PC-9 (cell line): ENCODE measurements around the gene OPALIN. TPM values are rescaled to one million over a fixed set of nuclear protein-coding genes. Genes with fewer than 3 reads are reported as not detected.

ENCODE experiments used
- BruUV-seq: library from RNA; stranded (reverse); fragments of 400-500 nt; replicated peaks from 2 replicates; lab custom pipeline; 2021; lab: Mats Ljungman, UMichigan
- CTCF ChIA-PET: fragments of 300-600 bp; sonication (Branson Sonifier 250); formaldehyde crosslinking; loops from one replicate; lab custom pipeline; 2022; ENCODE audit warnings: antibody characterized with exemption; lab: Charles Lee
- POLR2A ChIA-PET: fragments of 300-600 bp; sonication (Branson Sonifier 250); formaldehyde crosslinking; loops from one replicate; lab custom pipeline; 2022; ENCODE audit warnings: antibody characterized with exemption; ENCODE audit not compliant: unreplicated experiment; lab: Charles Lee
- DNase-seq, 2 experiments: peaks; one replicate each; pipeline versions ENCODE4 v3.0.0 to v3.0.0-alpha.2; 2015 to 2022; ENCODE audit warnings: mixed read lengths in 1 of 2
- H2AFZ ChIP-seq: fragments of 200-600 bp; sonication (generic); 2 replicates; pipeline ENCODE4 v1.8.1; 2017; ENCODE audit warnings: antibody characterized with exemption
- H3F3A ChIP-seq: fragments of 200-600 bp; sonication (generic); 2 replicates; pipeline ENCODE4 v1.8.1; 2017; ENCODE audit warnings: antibody characterized with exemption, mild to moderate bottlenecking, low read depth; ENCODE audit not compliant: insufficient read depth
- H3K27ac ChIP-seq: fragments of 200-600 bp; sonication (generic); 2 replicates; pipeline ENCODE4 v1.6.1; 2016; ENCODE audit warnings: mixed run types
- H3K27me3 ChIP-seq: fragments of 200-600 bp; sonication (generic); 2 replicates; pipeline ENCODE4 v1.6.1; 2016; ENCODE audit warnings: low read depth, mixed run types; ENCODE audit not compliant: insufficient read depth
- H3K36me3 ChIP-seq: fragments of 200-600 bp; sonication (generic); 2 replicates; pipeline ENCODE4 v1.6.1; 2016; ENCODE audit warnings: low read depth, mixed run types
- H3K4me1 ChIP-seq: fragments of 200-600 bp; sonication (generic); replicated peaks from 2 replicates; pipeline ENCODE4 v1.6.1; 2016; ENCODE audit warnings: mixed run types; ENCODE audit not compliant: insufficient read depth
- H3K4me2 ChIP-seq: fragments of 200-600 bp; sonication (generic); 2 replicates; pipeline ENCODE4 v1.6.1; 2017; ENCODE audit warnings: mixed run types
- H3K4me3 ChIP-seq: fragments of 200-600 bp; sonication (generic); 2 replicates; pipeline ENCODE4 v1.6.1; 2016; ENCODE audit warnings: mixed run types
- H3K79me2 ChIP-seq: fragments of 200-600 bp; sonication (generic); 2 replicates; pipeline ENCODE4 v1.6.1; 2017; ENCODE audit warnings: low read depth, mixed run types
- H3K9me2 ChIP-seq: fragments of 200-600 bp; sonication (generic); 2 replicates; pipeline ENCODE4 v1.8.1; 2017; ENCODE audit warnings: mild to moderate bottlenecking; ENCODE audit not compliant: insufficient read depth
- H3K9me3 ChIP-seq: fragments of 200-600 bp; sonication (generic); 2 replicates; pipeline ENCODE4 v1.8.1; 2016; ENCODE audit warnings: low read depth; ENCODE audit not compliant: insufficient read depth
- H4K20me1 ChIP-seq: fragments of 200-600 bp; sonication (generic); 2 replicates; pipeline ENCODE4 v1.8.1; 2017; ENCODE audit not compliant: insufficient read depth
- EZH2 ChIP-seq: fragments of 200-600 bp; sonication (generic); IDR thresholded peaks from 2 replicates; pipeline ENCODE4 v1.8.0; 2017; ENCODE audit warnings: antibody characterized with exemption, low read depth
- intact Hi-C: fragments of 100-400 bp; cut with micrococcal nuclease; formaldehyde crosslinking; loops from one replicate; pipeline ENCODE4 v1.10.0; 2022; ENCODE audit not compliant: unreplicated experiment
- total RNA-seq: library from RNA; stranded (reverse); gene quantifications from 2 replicates; pipeline ENCODE4 v1.2.3, GENCODE V29; 2021
- TF ChIP-seq, protein P1 (sequence below): fragments of 200-600 bp; sonication (generic); conservative IDR thresholded peaks from 2 replicates; pipeline ENCODE4 v1.6.1; 2017; ENCODE audit warnings: mixed run types, antibody characterized with exemption, mild to moderate bottlenecking, moderate library complexity

Gene OPALIN
- total RNA-seq, 1 experiment from 2014 or later, result not detected

GRCh38 chr10:96313344-96313743 is 45.5 kb downstream of the OPALIN start:
- no peaks in the 10 kb centered on the region for H3F3A ChIP-seq
- no peak for DNase-seq
- H3K27me3 ChIP-seq, result no peaks in the 10 kb centered on the region
- no peaks in the 10 kb centered on the region for H3K4me1 ChIP-seq
- no peak overlapping the region for H3K27ac ChIP-seq
- H3K9me2 ChIP-seq, result no peaks in the 10 kb centered on the region
- H3K79me2 ChIP-seq, result no peaks in the 10 kb centered on the region
- intact Hi-C loops, result no loop called here
- ChIA-PET CTCF (no interaction called here), POLR2A (no interaction called here)
- H2AFZ ChIP-seq, result no peak overlapping the region
- no peaks in the 10 kb centered on the region for H3K9me3 ChIP-seq
- TF ChIP-seq, protein P1, sequence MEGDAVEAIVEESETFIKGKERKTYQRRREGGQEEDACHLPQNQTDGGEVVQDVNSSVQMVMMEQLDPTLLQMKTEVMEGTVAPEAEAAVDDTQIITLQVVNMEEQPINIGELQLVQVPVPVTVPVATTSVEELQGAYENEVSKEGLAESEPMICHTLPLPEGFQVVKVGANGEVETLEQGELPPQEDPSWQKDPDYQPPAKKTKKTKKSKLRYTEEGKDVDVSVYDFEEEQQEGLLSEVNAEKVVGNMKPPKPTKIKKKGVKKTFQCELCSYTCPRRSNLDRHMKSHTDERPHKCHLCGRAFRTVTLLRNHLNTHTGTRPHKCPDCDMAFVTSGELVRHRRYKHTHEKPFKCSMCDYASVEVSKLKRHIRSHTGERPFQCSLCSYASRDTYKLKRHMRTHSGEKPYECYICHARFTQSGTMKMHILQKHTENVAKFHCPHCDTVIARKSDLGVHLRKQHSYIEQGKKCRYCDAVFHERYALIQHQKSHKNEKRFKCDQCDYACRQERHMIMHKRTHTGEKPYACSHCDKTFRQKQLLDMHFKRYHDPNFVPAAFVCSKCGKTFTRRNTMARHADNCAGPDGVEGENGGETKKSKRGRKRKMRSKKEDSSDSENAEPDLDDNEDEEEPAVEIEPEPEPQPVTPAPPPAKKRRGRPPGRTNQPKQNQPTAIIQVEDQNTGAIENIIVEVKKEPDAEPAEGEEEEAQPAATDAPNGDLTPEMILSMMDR, result no peak
- TF ChIP-seq EZH2, result no peak
- BruUV-seq, result no TSS peak
- H4K20me1 ChIP-seq, result no peaks in the 10 kb centered on the region
- no peaks in the 10 kb centered on the region for H3K36me3 ChIP-seq
- no peak overlapping the region for H3K4me2 ChIP-seq
- H3K4me3 ChIP-seq, result no peak overlapping the region

- intact Hi-C loops, result no loop called here
- Histone ChIP-seq H3K27me3 (no peaks in the 10 kb centered on the region), H3K27ac (no peak overlapping the region), H2AFZ (no peak overlapping the region), H4K20me1 (no peaks in the 10 kb centered on the region), H3K4me1 (no peaks in the 10 kb centered on the region), H3K36me3 (no peaks in the 10 kb centered on the region), H3K79me2 (no peaks in the 10 kb centered on the region), H3K4me2 (no peak overlapping the region), H3K9me2 (no peaks in the 10 kb centered on the region), H3F3A (no peaks in the 10 kb centered on the region), H3K9me3 (no peaks in the 10 kb centered on the region), H3K4me3 (no peak overlapping the region)
- POLR2A ChIA-PET, result no interaction called here
- BruUV-seq, result no TSS peak
- CTCF ChIA-PET, result no interaction called here
- TF ChIP-seq EZH2, result no peak
- TF ChIP-seq, protein P1, result no peak
- no peak for DNase-seq
Measured at GRCh38 chr10:96311180-96311715, 47.6 kb downstream of the OPALIN start.

DNA sequence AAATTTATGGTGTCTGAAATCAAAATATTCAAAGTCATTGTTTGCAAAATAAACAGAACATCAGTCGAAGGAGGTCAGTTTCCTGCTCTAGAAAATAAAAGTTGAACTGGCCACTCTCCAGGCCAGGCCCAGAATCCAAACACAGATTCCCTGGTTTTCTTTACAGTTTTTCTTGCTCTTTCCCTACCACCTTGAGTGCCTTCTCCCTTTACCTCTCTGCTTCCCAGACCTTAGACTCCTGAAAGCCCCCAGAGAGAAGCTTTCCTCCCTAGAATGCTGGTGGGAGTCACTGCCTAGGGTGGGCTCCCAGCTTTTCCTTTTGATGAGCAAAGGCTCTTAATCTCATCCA is 48.5 kb downstream of the OPALIN start:
- ChIA-PET POLR2A (interaction anchor here (0.7 kb wide), 1 partner anchor 26 kb away, joined by 3 read pairs; no protein-coding TSS in a partner anchor), CTCF (no interaction called here)

More for the DNA sequence above, 48.5 kb downstream of the OPALIN start:
- intact Hi-C loops, result no loop called here
- no peaks in the 10 kb centered on the region for H3K27me3 ChIP-seq
- H3K79me2 ChIP-seq, result no peaks in the 10 kb centered on the region
- H4K20me1 ChIP-seq, result no peaks in the 10 kb centered on the region
- no peak overlapping the region for H3K4me2 ChIP-seq
- H3K9me3 ChIP-seq, result no peaks in the 10 kb centered on the region
- H3K9me2 ChIP-seq, result no peaks in the 10 kb centered on the region
- TF ChIP-seq EZH2, result no peak
- TF ChIP-seq, protein P1, result no peak
- H3K4me1 ChIP-seq, result no peaks in the 10 kb centered on the region
- DNase-seq, result no peak
- H3K27ac ChIP-seq, result no peak overlapping the region
- no peaks in the 10 kb centered on the region for H3K36me3 ChIP-seq
- no peaks in the 10 kb centered on the region for H3F3A ChIP-seq
- H3K4me3 ChIP-seq, result no peak overlapping the region
- H2AFZ ChIP-seq, result no peak overlapping the region
- no TSS peak for BruUV-seq
